HuH-7 (cell line): ENCODE results near the gene GULP1.
"Not testable (repeated sequence)": the region's sequence is repeated elsewhere in the genome, so short reads cannot be mapped to it uniquely, and the experiment has no call there.

ENCODE experiments used
- DNase-seq: peaks from one replicate; pipeline ENCODE4 v3.0.0; 2011; ENCODE audit warnings: low spot score

The GULP1 gene

GRCh38 chr2:188292348-188293239 is 920 bp downstream of the GULP1 start:
- DNase-seq = peak; percentile 42

GRCh38 chr2:188293601-188294351 is 2.1 kb downstream of the GULP1 start:
- DNase-seq = peak; percentile 33

- DNase-seq = no peak
Observed at GRCh38 chr2:188294352-188294926, 2.8 kb downstream of the GULP1 start.

GRCh38 chr2:188295067-188295685 is 3.5 kb downstream of the GULP1 start:
- no peak for DNase-seq

- no peak for DNase-seq
Observed at GRCh38 chr2:188297978-188298377, 6.3 kb downstream of the GULP1 start.

GRCh38 chr2:188298937-188299371 is 7.3 kb downstream of the GULP1 start:
- not testable (repeated sequence) for DNase-seq

- no peak for DNase-seq
Observed at GRCh38 chr2:188303363-188304031, 11.8 kb downstream of the GULP1 start.

- DNase-seq = no peak
Observed at GRCh38 chr2:188305271-188305670, 13.6 kb downstream of the GULP1 start.

- DNase-seq = no peak
Observed at GRCh38 chr2:188306271-188306670, 14.6 kb downstream of the GULP1 start.

- DNase-seq = no peak
Observed at GRCh38 chr2:188307850-188308283, 16.2 kb downstream of the GULP1 start.

- DNase-seq = no peak
Observed at GRCh38 chr2:188308483-188308882, 16.8 kb downstream of the GULP1 start.

GRCh38 chr2:188309364-188309763 is 17.7 kb downstream of the GULP1 start:
- no peak for DNase-seq

- no peak for DNase-seq
Observed at GRCh38 chr2:188314314-188315054, 22.8 kb downstream of the GULP1 start.

GRCh38 chr2:188315750-188316149 is 24.1 kb downstream of the GULP1 start:
- no peak for DNase-seq

- DNase-seq = no peak
Observed at GRCh38 chr2:188316342-188316741, 24.7 kb downstream of the GULP1 start.

GRCh38 chr2:188316791-188317423 is 25.2 kb downstream of the GULP1 start:
- DNase-seq = no peak

- DNase-seq = no peak
Observed at GRCh38 chr2:188318161-188318749, 26.6 kb downstream of the GULP1 start.

- DNase-seq = peak; percentile 27
Observed at GRCh38 chr2:188319838-188320237, 28.2 kb downstream of the GULP1 start.

- no peak for DNase-seq
Observed at GRCh38 chr2:188320861-188321260, 29.2 kb downstream of the GULP1 start.
